Bladder microvascular endothelial cell (primary cell): ENCODE data around the gene SUPT16H. TPM values are rescaled to one million over a fixed set of nuclear protein-coding genes. Genes with fewer than 3 reads are reported as not detected.

Source experiments
- total RNA-seq: library from RNA; depleted of rRNA; stranded (reverse); fragments of >200 nt; gene quantifications from 2 replicates; pipeline ENCODE4 v1.2.3, GENCODE V29; 2014

Gene SUPT16H
- total RNA-seq, result 52.3 and 87.7 TPM in 2 replicates

GRCh38 chr14:21383848-21384493, at the start of gene SUPT16H:
Gene SUPT16H (minus strand): TSS chr14:21384019. CDS start chr14:21383927, 92 bp downstream.

Other genes with a start within 250 kb of the SUPT16H start
- gene OR5AU1, start 228.0 kb downstream of the SUPT16H start, total RNA-seq, result not detected in 2 replicates
- gene HNRNPC, start 114.6 kb downstream of the SUPT16H start, total RNA-seq, result 659 and 666 TPM in 2 replicates
- under 0.01 and 0.19 TPM in 2 replicates for gene RPGRIP1, start 103.9 kb downstream of the SUPT16H start, total RNA-seq
- 39.0 and 81.2 TPM in 2 replicates for gene CHD8, start 72.1 kb upstream of the SUPT16H start, total RNA-seq
- gene RAB2B, start 92.9 kb upstream of the SUPT16H start, total RNA-seq, result 20.1 and 45.2 TPM in 2 replicates
- gene TOX4, start 93.2 kb upstream of the SUPT16H start, total RNA-seq, result 13.0 and 38.9 TPM in 2 replicates
- gene METTL3, start 127.3 kb upstream of the SUPT16H start, total RNA-seq, result 51.5 and 88.2 TPM in 2 replicates
- 0.49 and 1.1 TPM in 2 replicates for gene SALL2, start 142.3 kb upstream of the SUPT16H start, total RNA-seq
- gene OR10G3, start 196.1 kb upstream of the SUPT16H start, total RNA-seq, result not detected in 2 replicates